T-helper 2 cell (primary cell): ENCODE measurements around the gene HOXC6.
"Not testable (repeated sequence)": the region's sequence is repeated elsewhere in the genome, so short reads cannot be mapped to it uniquely, and the experiment has no call there.

Experiments used
- DNase-seq, 5 experiments: peaks; one replicate each; pipeline versions ENCODE4 v3.0.0 to v3.0.0-alpha.2; 2012 to 2022

The HOXC6 gene

GRCh38 chr12:54030889-54031471 lies 2.7 kb downstream of the HOXC6 start:
- DNase-seq = no peak

DNA sequence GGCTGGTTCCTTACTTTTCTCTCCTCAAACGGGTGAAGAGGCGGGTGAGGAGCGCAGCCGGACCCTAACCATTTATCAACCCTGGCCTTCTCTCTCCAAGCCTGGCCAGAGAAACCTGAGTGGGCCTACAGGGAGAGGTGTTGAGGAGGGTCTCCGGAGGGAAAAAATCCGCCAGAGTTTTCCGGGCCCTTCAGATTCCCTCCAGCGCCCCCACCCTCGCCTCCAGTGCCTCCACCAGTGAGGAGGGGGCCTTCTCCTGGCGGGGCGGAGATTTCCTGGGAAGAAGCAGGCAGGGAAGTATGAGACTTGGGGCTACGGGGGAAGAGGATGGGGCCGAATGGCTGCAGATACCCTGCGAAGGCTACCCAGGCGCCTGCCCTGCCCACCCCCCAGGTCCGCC lies 3.2 kb downstream of the HOXC6 start:
- DNase-seq = no peak

DNA sequence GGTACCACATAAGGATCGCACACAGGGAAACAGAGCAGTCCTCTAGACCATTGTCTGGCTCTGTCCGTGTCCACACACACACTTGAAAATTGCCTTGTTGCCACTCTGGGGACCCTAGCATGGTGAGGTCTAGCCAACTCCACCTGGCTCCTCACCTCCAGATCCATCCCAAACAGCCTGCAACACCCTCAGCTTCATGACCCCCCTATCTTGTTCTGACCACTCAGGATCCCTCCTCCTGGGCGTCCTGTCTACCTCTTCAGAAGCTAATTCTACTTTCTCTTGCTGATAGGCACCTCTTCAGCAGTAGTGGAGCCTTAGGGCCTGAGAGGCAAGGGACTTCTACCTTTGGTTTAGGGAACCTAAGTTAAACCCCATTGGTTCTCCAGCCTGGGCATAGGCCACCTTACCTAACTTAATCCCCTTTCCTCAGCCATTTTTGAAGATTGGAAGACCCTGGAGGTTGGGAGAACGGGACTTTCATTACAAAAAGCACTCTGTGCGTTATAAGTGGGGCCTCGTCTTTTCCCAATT lies 3.9 kb downstream of the HOXC6 start:
- DNase-seq = no peak

GRCh38 chr12:54032627-54033100 lies 4.4 kb downstream of the HOXC6 start, which contains the start of gene HOXC5:
TSS of gene HOXC5 (plus strand) at chr12:54033050. CDS start at chr12:54033123, 73 bp downstream.
- peak in 4 of 5 experiments; percentile 30 to 49 (median 40) for DNase-seq

- no peak for DNase-seq
Measured at GRCh38 chr12:54033106-54033979, 5.1 kb downstream of the HOXC6 start.

DNA sequence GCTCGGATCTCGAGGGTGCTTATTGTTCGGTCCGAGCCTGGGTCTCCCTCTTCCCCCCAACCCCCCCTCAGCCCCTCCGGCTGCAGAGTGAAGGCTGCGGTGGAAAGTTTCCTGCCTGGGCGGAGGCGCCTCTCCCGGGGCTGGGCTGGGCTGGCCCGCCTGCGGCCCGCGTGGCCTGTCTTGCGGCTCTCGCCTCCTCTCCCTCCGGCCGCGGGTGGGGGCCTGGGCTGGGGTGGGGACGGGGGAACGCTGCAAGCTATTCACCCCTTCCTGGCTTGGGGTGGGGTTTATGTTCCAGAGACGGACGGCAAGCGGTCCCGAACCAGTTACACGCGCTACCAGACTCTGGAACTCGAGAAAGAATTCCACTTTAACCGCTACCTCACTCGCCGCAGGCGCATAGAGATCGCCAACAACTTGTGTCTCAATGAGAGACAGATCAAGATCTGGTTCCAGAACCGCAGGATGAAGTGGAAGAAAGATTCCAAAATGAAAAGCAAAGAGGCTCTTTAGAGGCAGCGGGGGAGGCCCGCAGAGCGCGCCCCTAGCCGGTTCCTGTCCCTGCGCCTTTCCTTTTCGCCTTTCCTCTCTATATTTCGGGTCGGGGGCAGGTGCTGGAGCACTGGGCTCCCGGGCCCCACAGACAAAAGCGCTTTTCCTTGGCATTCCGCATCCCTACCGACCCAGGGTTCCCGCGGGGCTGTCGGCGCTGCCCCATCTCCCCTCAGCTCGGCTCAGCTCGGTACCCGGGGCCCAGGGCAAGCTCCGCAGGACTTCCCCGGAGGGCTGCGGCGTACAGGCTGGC lies 5.9 kb downstream of the HOXC6 start:
- no peak for DNase-seq

DNA sequence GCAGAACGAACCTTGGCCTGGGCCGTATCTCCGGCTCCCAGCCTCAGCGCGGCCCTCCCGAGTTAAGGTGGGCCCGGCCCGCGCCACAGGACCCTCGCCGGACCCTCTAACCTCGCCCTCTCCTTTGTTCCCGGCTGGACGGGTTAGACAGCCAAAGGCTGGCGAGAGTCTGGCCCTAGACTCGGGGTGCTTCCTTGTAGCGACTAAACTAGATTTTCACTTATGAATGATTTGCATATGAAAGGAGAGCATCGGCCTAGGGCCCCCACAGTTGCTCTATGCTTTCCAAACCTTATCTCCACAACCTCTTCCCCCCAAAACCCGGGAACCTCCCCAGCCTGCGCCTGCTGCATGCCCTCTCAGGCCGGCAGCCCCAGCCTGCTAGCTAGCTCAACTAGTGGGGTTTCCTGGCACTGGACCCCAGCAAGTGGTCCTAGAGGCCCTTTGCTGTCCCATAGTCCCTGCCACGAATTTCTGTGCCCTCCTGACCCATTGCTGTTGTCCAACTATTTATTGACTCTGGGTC lies 6.6 kb downstream of the HOXC6 start:
- DNase-seq = no peak

- no peak for DNase-seq
Measured at GRCh38 chr12:54035568-54036264, 7.5 kb downstream of the HOXC6 start.

- no peak for DNase-seq
Measured at GRCh38 chr12:54036620-54037359, 8.6 kb downstream of the HOXC6 start.

DNA sequence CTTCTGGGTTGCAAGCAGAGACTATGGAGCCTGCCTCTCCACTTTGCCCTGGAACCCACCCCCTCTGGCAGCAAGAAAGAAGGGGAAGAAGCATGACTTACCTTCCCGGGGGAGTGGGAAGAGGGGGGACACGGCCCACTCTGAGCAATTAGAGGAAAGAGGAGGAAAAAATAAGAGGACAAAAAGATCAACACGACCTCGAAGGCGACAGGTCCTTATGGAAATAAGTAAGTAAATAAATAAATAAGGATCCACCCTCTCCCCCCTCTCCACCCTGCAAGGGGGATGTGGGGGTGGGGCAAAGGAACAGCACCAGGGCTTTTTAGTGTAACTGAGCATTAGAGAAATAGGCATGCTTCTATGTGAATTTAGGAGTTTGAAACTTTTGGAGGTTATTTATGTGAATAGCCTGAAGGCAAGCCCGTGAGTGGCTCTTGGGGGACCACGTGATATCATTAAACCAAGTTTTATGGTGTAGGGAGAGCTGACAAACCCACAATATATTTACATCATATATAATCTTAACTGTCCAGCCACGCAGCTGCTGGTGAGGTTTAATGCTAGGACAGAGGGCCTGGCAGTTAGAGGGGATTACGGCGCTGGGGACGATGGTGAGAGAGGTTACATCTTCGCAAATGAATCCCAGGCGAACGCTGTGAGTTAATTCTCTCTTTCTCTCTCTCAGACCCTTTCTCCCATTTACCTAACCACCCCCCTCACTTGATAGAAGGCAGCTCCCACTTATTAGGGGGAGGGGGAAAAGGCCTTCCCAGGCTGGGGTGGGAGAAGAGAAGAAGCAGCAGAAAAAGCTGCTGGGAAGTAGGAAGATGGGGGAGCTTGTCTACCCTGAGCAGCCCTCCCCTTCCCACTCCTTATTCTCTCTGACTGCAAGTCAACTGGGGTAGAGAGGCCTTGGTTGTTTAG lies 9.4 kb downstream of the HOXC6 start:
- no peak for DNase-seq

DNA sequence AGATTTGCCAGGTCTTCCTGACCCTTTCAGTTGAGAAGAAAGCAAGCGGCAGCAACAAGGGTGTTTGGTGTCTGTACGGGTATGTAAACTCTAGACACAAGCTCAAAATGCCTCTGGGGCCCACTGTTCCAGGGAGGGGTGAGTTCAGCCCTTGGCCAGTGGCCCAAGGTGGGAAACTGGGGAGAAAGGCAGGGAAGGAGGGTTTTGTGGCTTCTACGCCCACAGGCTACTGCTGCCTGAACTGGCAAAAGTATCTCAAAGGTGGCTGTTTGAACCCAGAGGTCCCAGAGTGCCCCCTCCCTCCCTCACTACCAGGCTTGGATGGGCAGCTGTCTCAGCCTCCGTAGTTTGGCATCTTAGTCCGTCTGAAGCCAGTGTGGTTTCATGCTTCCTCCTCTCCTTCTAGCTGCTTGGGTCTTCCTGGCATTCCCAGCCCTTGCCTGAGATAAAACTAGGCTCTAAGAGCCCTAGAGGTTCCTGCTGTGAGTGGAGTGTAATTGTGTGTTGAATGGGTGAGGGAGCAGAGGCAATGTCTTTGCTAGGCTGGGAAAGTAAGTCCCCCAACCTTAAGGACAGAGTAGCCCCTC lies 10.1 kb downstream of the HOXC6 start:
- DNase-seq = no peak

DNA sequence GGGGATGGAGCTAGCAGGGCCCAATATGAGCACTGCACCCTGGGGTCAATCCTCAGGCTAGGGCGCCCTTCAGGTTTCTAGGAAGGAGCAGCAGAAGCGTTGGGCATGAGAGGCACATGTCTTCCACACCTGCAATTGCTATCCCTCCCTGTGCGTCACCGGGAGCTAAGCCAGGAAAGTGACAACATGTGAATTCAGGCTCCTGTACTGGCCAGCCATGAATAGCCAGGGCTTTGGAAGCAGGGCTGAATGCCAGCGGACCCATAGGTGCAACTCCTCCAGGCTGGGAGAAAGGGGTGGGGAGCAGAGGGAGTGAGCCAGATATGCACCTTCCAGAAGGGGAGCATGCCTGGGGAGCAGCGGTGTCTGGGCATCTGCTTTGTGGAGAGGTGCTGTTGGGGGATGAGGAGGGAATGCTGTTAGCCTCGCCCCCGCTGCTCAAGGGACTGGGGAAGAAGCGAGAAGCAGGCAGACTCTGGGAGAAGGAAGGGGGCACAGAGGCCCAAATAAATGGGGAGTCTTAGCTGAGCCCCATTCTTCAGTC lies 10.7 kb downstream of the HOXC6 start:
- no peak for DNase-seq

DNA sequence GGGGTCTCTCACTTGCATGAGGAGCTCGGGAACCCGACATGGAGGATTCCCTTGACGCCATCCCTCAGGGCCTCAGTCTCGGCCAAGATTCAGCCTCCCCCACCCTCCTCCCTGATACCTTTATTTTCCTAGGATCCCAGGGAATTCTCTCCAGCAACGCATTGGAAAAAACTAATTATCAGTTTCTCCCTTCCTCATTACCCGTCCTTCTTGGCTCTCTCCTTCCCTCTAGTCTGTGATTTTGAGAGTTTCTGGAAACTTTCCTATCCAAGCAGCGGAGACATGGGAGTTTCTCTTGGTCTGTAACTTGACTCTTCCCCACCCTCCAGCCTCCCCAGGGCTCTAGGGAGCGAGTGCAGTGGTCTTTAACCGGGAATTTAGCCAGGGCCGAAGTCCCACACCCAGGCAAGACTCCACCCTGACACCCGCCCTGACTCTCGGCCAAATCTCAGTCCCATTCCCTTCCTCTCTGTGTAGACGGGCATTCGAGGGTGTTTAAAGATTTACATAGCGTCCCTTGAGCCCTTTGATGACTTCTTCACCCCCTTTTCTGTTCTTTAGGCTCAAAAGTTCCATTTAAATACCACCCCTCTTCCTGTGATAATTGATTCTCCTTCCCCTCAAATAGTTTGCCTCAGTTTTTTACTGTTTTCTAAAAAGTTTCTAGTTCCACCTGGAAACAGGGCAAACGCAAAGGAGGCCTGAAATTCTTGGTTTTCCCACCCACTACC lies 11.3 kb downstream of the HOXC6 start:
- DNase-seq = no peak

GRCh38 chr12:54040148-54040494 lies 11.9 kb downstream of the HOXC6 start:
- DNase-seq = no peak

- no peak for DNase-seq
Measured at GRCh38 chr12:54040648-54041047, 12.4 kb downstream of the HOXC6 start.

DNA sequence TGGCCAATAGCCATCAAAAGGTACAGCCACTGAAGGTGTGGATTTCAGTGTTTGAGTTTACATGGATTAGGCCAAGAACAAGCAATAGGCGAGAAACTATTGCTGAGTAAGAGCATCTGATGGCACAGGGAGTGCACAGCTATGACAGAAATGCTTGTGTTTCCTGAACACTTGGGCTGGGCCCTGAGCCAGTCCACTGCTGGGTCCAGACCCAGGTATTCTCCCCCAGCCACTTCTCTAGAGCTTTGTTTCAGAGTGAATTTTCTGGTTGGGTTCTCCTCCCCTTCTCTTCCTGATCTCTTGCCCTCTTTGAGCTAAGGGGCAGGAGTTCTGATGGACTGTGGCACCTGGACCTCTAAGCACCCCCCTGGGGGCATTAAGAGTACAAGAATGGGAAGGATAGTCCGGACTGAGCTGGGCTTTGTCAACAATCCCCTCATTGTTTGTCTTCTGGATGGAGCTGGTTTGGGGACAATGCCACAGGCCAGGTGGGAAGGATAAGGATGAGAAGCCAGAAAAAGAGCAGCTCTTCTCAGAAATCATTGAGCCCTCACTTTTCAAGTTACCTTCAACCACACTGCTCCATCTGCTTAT lies 13.0 kb downstream of the HOXC6 start:
- DNase-seq = no peak

DNA sequence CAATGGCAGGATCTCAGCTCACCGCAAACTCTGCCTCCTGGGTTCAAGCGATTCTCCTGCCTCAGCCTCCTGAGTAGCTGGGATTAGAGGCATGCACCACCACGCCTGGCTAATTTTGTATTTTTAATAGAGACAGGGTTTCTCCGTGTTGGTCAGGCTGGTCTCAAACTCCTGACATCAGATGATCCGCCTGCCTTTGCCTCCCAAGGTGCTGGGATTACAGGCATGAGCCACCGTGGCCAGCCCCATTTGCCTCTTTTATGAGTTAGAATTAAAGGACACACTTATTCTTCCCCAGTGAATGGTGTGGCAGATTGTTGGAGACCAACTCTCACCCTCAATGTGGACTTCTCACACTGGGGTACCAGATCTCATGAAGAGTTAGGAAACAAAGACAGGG lies 13.8 kb downstream of the HOXC6 start:
- not testable (repeated sequence) for DNase-seq
